ENCODE data around the gene RASGRP3.
A peak's percentile ranks its signal among the peaks of the same experiment; 100 is the strongest.
"Not testable (repeated sequence)": the region's sequence is repeated elsewhere in the genome, so short reads cannot be mapped to it uniquely, and the experiment has no call there.

RASGRP3 gene

GRCh38 chr2:33435518-33435917 lies 40.9 kb upstream of the RASGRP3 start:
- TF ChIP-seq, protein P1, sequence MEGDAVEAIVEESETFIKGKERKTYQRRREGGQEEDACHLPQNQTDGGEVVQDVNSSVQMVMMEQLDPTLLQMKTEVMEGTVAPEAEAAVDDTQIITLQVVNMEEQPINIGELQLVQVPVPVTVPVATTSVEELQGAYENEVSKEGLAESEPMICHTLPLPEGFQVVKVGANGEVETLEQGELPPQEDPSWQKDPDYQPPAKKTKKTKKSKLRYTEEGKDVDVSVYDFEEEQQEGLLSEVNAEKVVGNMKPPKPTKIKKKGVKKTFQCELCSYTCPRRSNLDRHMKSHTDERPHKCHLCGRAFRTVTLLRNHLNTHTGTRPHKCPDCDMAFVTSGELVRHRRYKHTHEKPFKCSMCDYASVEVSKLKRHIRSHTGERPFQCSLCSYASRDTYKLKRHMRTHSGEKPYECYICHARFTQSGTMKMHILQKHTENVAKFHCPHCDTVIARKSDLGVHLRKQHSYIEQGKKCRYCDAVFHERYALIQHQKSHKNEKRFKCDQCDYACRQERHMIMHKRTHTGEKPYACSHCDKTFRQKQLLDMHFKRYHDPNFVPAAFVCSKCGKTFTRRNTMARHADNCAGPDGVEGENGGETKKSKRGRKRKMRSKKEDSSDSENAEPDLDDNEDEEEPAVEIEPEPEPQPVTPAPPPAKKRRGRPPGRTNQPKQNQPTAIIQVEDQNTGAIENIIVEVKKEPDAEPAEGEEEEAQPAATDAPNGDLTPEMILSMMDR (IDR thresholded peaks at IDR 0.05; ENCODE audit: borderline replicate concordance, insufficient read depth, low read depth, low read length): no peak
- no peak overlapping the region for H3K4me3 ChIP-seq (ENCODE audit: low read depth, low read length)

DNA sequence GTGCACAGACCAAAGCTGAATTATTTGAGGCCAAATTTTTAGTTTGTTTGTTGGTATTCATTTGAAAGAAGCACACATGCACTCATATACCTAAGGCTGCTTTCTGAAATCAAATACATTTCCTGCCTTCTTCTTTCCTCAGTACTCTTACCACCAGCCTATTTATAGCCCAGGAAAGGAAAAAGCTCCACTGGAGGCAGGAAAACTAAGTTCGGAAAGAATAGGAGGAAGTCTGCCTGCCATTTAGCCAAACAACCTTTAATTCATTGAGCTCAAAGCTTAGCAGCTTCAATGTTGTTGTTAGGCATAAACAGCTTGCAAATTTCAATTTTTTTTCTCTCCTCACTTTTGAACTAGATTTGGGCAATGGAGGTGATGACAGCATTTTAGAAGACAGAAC lies 40.4 kb upstream of the RASGRP3 start:
- H3K4me3 ChIP-seq (ENCODE audit: low read depth, low read length): no peak overlapping the region
- TF ChIP-seq, protein P1 (IDR thresholded peaks at IDR 0.05; ENCODE audit: borderline replicate concordance, insufficient read depth, low read depth, low read length): no peak

DNA sequence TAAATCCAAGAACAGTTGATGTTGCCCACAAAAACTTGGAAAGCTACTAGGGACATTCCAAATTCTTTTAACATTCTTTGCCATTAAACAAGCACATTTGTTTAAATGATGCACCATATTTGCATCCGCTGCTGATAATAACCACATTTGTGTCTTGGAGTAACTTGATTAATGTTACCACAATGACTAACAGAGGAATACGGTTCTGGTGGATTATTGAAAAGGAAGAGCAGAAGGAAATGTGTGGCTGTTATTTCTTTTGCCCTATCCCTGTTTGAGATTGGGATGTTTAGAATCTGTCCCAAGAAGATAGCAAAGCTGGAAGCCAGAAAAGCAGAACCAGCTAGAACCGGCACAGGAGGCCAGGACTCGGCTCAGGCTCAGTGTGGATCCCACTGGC lies 39.2 kb upstream of the RASGRP3 start:
- H3K4me3 ChIP-seq (ENCODE audit: low read depth, low read length): no peak overlapping the region
- TF ChIP-seq, protein P1 (IDR thresholded peaks at IDR 0.05; ENCODE audit: borderline replicate concordance, insufficient read depth, low read depth, low read length): no peak

- no peak overlapping the region for H3K4me3 ChIP-seq (ENCODE audit: low read depth, low read length)
- TF ChIP-seq, protein P1 (IDR thresholded peaks at IDR 0.05; ENCODE audit: borderline replicate concordance, insufficient read depth, low read depth, low read length): no peak
Measured at GRCh38 chr2:33437815-33438214, 38.6 kb upstream of the RASGRP3 start.

GRCh38 chr2:33441235-33441810 lies 35.1 kb upstream of the RASGRP3 start:
- H3K4me3 ChIP-seq (ENCODE audit: low read depth, low read length): no peak overlapping the region
- TF ChIP-seq, protein P1 (IDR thresholded peaks at IDR 0.05; ENCODE audit: borderline replicate concordance, insufficient read depth, low read depth, low read length): peak; percentile 56

DNA sequence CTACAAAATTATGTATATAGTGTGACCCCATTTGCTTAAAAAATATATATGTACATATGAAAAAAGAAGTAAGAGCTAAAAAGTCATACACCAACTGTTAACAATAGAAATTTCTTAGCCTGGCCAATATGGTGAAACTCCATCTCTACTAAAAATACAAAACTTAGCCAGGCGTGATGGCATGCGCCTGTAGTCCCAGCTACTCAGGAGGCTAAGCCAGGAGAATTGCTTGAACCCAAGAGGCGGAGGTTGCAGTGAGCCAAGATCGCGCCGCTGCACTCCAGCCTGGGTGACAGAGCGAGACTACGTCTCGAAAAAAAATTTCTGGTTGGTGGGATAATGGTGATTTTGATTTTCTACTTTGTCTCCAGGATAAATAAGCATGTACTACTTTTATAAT lies 34.4 kb upstream of the RASGRP3 start:
- not testable (repeated sequence) for H3K4me3 ChIP-seq (ENCODE audit: low read depth, low read length)

- TF ChIP-seq, protein P1 (IDR thresholded peaks at IDR 0.05; ENCODE audit: borderline replicate concordance, insufficient read depth, low read depth, low read length): no peak
- no peak overlapping the region for H3K4me3 ChIP-seq (ENCODE audit: low read depth, low read length)
Measured at GRCh38 chr2:33442528-33443079, 33.8 kb upstream of the RASGRP3 start.

Data from GM12875 (cell line).